ENCODE measurements around the gene MGRN1.

DNA sequence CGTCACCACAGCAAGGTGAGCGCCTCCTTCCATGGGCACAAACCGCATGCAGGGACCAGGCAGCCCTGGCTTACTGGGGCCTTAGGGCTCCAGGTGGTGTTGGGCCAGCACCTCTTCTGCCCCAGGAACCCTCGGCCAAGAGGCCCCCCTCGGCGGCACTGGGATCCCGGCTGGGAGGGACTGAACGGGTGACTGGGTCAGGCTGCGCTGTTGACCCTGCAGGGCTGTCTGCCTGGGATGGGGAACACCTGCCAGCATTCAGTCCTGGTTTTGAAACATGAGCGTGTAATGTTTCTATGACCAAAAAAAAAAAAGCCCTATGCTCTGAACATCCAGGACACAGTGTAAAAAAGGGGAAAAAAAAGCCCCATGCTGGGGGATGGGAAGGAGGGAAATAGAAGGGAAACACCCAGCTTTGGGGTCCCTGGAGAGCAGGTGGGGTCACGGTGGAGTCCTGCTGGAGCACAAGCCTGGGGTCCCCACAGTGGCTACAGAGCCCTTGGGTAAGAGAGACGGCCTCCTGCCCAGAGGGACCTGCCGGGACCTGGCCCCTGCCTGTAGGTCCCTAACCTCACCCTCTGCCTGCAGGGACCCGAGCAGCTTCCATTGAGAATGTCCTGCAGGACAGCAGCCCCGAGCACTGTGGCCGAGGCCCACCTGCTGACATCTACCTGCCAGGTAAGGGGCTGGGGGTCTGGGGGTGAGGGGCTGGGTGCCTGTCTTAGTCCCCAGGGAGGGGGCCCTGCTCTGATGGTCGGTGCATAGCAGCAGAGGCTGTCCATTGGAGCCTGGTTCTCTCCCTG lies 58.8 kb downstream of the MGRN1 start:
- TF ChIP-seq, protein P1, sequence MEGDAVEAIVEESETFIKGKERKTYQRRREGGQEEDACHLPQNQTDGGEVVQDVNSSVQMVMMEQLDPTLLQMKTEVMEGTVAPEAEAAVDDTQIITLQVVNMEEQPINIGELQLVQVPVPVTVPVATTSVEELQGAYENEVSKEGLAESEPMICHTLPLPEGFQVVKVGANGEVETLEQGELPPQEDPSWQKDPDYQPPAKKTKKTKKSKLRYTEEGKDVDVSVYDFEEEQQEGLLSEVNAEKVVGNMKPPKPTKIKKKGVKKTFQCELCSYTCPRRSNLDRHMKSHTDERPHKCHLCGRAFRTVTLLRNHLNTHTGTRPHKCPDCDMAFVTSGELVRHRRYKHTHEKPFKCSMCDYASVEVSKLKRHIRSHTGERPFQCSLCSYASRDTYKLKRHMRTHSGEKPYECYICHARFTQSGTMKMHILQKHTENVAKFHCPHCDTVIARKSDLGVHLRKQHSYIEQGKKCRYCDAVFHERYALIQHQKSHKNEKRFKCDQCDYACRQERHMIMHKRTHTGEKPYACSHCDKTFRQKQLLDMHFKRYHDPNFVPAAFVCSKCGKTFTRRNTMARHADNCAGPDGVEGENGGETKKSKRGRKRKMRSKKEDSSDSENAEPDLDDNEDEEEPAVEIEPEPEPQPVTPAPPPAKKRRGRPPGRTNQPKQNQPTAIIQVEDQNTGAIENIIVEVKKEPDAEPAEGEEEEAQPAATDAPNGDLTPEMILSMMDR (IDR thresholded peaks at IDR 0.05): no peak
- TF ChIP-seq POLR2A (IDR thresholded peaks at IDR 0.05): no peak
